Keratinocyte (primary cell): ENCODE data around the gene LCE2B. TPM values are rescaled to one million over a fixed set of nuclear protein-coding genes. Genes with fewer than 3 reads are reported as not detected.
"Not testable (repeated sequence)": the region's sequence is repeated elsewhere in the genome, so short reads cannot be mapped to it uniquely, and the experiment has no call there.

Source experiments
- DNase-seq: peaks from one replicate; pipeline ENCODE4 v3.0.0-alpha.2; 2011; ENCODE audit warnings: low read depth, missing footprints, low spot score
- FAIRE-seq: peaks from 2 replicates; lab custom pipeline; 2011; peaks lifted over from hg19 to GRCh38; lab: Jason Lieb, UNC
- H2AFZ ChIP-seq: 2 replicates; pipeline ENCODE4 v1.6.0; 2012; ENCODE audit warnings: low read length, control low read depth, inconsistent platforms; ENCODE audit not compliant: control insufficient read depth
- H3K27ac ChIP-seq: 2 replicates; pipeline ENCODE4 v1.5.1; 2011; ENCODE audit warnings: low read length; ENCODE audit not compliant: control insufficient read depth, insufficient read depth
- H3K27me3 ChIP-seq: 3 replicates; pipeline ENCODE4 v1.6.0; 2011; ENCODE audit warnings: low read length; ENCODE audit not compliant: control insufficient read depth, insufficient read depth; ENCODE audit errors: extremely low read depth
- H3K36me3 ChIP-seq, 2 experiments: 2 replicates in 1 of 2; 3 replicates in 1 of 2; pipeline ENCODE4 v1.5.1; 2011; ENCODE audit warnings: low read length in 2 of 2, mild to moderate bottlenecking in 1 of 2; ENCODE audit not compliant: control insufficient read depth in 2 of 2, insufficient read depth in 2 of 2; ENCODE audit errors: extremely low read depth in 1 of 2
- H3K4me1 ChIP-seq: 3 replicates; pipeline ENCODE4 v1.5.1; 2011; ENCODE audit warnings: low read length; ENCODE audit not compliant: control insufficient read depth, insufficient read depth; ENCODE audit errors: extremely low read depth
- H3K4me2 ChIP-seq: 3 replicates; pipeline ENCODE4 v1.6.0; 2011; ENCODE audit warnings: low read depth, low read length; ENCODE audit not compliant: control insufficient read depth, insufficient read depth; ENCODE audit errors: extremely low read depth
- H3K4me3 ChIP-seq, 3 experiments: fragments of 200-600 bp in 1 of 3; sonication (generic) in 1 of 3; 2 replicates in 2 of 3; 3 replicates in 1 of 3; pipeline ENCODE4 v1.5.1; 2011 to 2016; ENCODE audit warnings: low read length in 3 of 3, mild to moderate bottlenecking in 3 of 3, control low read depth in 2 of 3, inconsistent platforms in 1 of 3, low read depth in 1 of 3, mixed read lengths in 1 of 3, mixed run types in 1 of 3, moderate library complexity in 1 of 3; ENCODE audit not compliant: control insufficient read depth in 2 of 3, insufficient read depth in 2 of 3; ENCODE audit errors: extremely low read depth in 1 of 3
- H3K79me2 ChIP-seq: 2 replicates; pipeline ENCODE4 v1.6.0; 2012; ENCODE audit warnings: low read length; ENCODE audit not compliant: control insufficient read depth, insufficient read depth
- H3K9ac ChIP-seq: 3 replicates; pipeline ENCODE4 v1.6.0; 2011; ENCODE audit warnings: low read length; ENCODE audit not compliant: control insufficient read depth, insufficient read depth; ENCODE audit errors: extremely low read depth
- H3K9me1 ChIP-seq: 3 replicates; pipeline ENCODE4 v1.6.0; 2011; ENCODE audit warnings: low read length; ENCODE audit not compliant: control insufficient read depth, insufficient read depth; ENCODE audit errors: extremely low read depth
- H3K9me3 ChIP-seq: 2 replicates; pipeline ENCODE4 v1.5.1; 2012; ENCODE audit warnings: low read depth, low read length; ENCODE audit not compliant: control insufficient read depth
- H4K20me1 ChIP-seq: 3 replicates; pipeline ENCODE4 v1.6.0; 2011; ENCODE audit warnings: low read length; ENCODE audit not compliant: control insufficient read depth, insufficient read depth; ENCODE audit errors: extremely low read depth
- CTCF ChIP-seq, 3 experiments: IDR thresholded peaks in 1 of 3; conservative IDR thresholded peaks in 1 of 3; optimal IDR thresholded peaks in 1 of 3; 2 replicates in 2 of 3; 3 replicates in 1 of 3; pipeline versions ENCODE3 to v1.5.1; 2011; ENCODE audit warnings: low read length in 3 of 3, mild to moderate bottlenecking in 3 of 3, moderate library complexity in 2 of 3, control low read depth in 1 of 3, inconsistent platforms in 1 of 3; ENCODE audit not compliant: insufficient read depth in 2 of 3; ENCODE audit errors: extremely low read depth in 1 of 3
- EZH2 ChIP-seq: IDR thresholded peaks from one replicate; pipeline ENCODE4 v1.6.1; 2012; ENCODE audit warnings: inconsistent platforms, mild to moderate bottlenecking, low read length, moderate library complexity
- dilution Hi-C: fragments of 300-500 bp; cut with MboI; formaldehyde crosslinking; loops from one replicate; pipeline ENCODE4 v1.7.0; 2020; ENCODE audit warnings: low sequenced_read_pairs; ENCODE audit not compliant: extremely low pct_ligation_motif_present
- polyA plus RNA-seq, 5 experiments: library from polyadenylated mRNA; depleted of rRNA in 3 of 5; stranded (reverse) in 3 of 5; stranded (forward) in 1 of 5; unstranded in 1 of 5; fragments of >200 nt; gene quantifications; 1 replicate in 1 of 5; 2 replicates in 3 of 5; 3 replicates in 1 of 5; pipeline versions ENCODE4 v1.2.1 to v1.2.3, GENCODE V29; 2011 to 2012; ENCODE audit warnings: missing spikeins in 2 of 5, low read depth in 1 of 5, low replicate concordance in 1 of 5

Gene LCE2B
- polyA plus RNA-seq, 1 donor (not counting 4 experiments of a cell fraction or from before 2014, with no cell fraction given): 0.49 TPM

GRCh38 chr1:152658649-152659048 is 27.3 kb upstream of the LCE2B start:
- dilution Hi-C loops: no loop called here
- no peak for TF ChIP-seq CTCF (optimal IDR thresholded peaks at IDR 0.05 in 1 of 3, IDR thresholded peaks at IDR 0.05 in 1 of 3, conservative IDR thresholded peaks at IDR 0.05 in 1 of 3; ENCODE audit: extremely low read depth in 1 of 3, insufficient read depth in 2 of 3, low read length in 3 of 3)
- TF ChIP-seq EZH2: no peak
- Histone ChIP-seq H3K79me2 (no peaks in the 10 kb centered on the region), H3K9me3 (no peaks in the 10 kb centered on the region), H3K9ac (no peak overlapping the region), H3K27ac (no peak overlapping the region), H3K9me1 (no peaks in the 10 kb centered on the region), H3K4me1 (peaks cover 6% of the 10 kb centered on the region), H3K27me3 (peaks cover 7% of the 10 kb centered on the region), H4K20me1 (no peaks in the 10 kb centered on the region), H3K36me3 (no peaks in the 10 kb centered on the region), H3K4me3 (no peak overlapping the region), H3K4me2 (no peak overlapping the region), H2AFZ (no peak overlapping the region)
- DNase-seq: no peak
- no peak for FAIRE-seq

GRCh38 chr1:152663098-152663497 is 22.8 kb upstream of the LCE2B start, which contains the start of gene LCE2D:
LCE2D (plus strand) TSS chr1:152663380; CDS start chr1:152664106, 726 bp downstream.
- no peak for FAIRE-seq
- peaks cover 18% of the 10 kb centered on the region for H3K27me3 ChIP-seq
- no peak for DNase-seq
- H4K20me1 ChIP-seq: no peaks in the 10 kb centered on the region
- dilution Hi-C loops: no loop called here
- no peaks in the 10 kb centered on the region for H3K36me3 ChIP-seq
- TF ChIP-seq CTCF (optimal IDR thresholded peaks at IDR 0.05 in 1 of 3, IDR thresholded peaks at IDR 0.05 in 1 of 3, conservative IDR thresholded peaks at IDR 0.05 in 1 of 3; ENCODE audit: extremely low read depth in 1 of 3, insufficient read depth in 2 of 3, low read length in 3 of 3): no peak
- TF ChIP-seq EZH2: no peak
- H3K4me3 ChIP-seq: no peak within 1 kb of the TSS
- H3K9me3 ChIP-seq: no peaks in the 10 kb centered on the region
- no peaks in the 10 kb centered on the region for H3K4me1 ChIP-seq
- no peaks in the 10 kb centered on the region for H3K79me2 ChIP-seq
- H3K27ac ChIP-seq: no peak within 1 kb of the TSS
- H3K9me1 ChIP-seq: no peaks in the 10 kb centered on the region
- no peak within 1 kb of the TSS for H2AFZ ChIP-seq
- no peak within 1 kb of the TSS for H3K9ac ChIP-seq
- H3K4me2 ChIP-seq: no peak within 1 kb of the TSS

- H3K4me2 ChIP-seq, H3K27ac ChIP-seq, H3K9me1 ChIP-seq, H3K4me1 ChIP-seq, H3K79me2 ChIP-seq, H3K9ac ChIP-seq, DNase-seq, FAIRE-seq, H3K4me3 ChIP-seq, H2AFZ ChIP-seq, H3K36me3 ChIP-seq, H4K20me1 ChIP-seq, dilution Hi-C loops, H3K9me3 ChIP-seq: not testable (repeated sequence)
- peaks cover 18% of the 10 kb centered on the region for H3K27me3 ChIP-seq
Observed at GRCh38 chr1:152666171-152666570, 19.8 kb upstream of the LCE2B start.
